Endothelial cell of umbilical vein (primary cell): ENCODE measurements around the gene SUMO2. TPM values are rescaled to one million over a fixed set of nuclear protein-coding genes. Genes with fewer than 3 reads are reported as not detected.
"Not testable (repeated sequence)": the region's sequence is repeated elsewhere in the genome, so short reads cannot be mapped to it uniquely, and the experiment has no call there.

Source experiments
- BruUV-seq: library from RNA; stranded (reverse); fragments of 400-500 nt; replicated peaks from 2 replicates; lab custom pipeline; 2021; lab: Mats Ljungman, UMichigan
- CTCF ChIA-PET: fragments of 300-600, 350-600 bp; sonication (Branson Sonifier 250); formaldehyde crosslinking; loops from one replicate; lab custom pipeline; 2021; ENCODE audit warnings: antibody characterized with exemption, inconsistent platforms; lab: Charles Lee
- POLR2A ChIA-PET: fragments of 300-600, 350-600 bp; sonication (Branson Sonifier 250); formaldehyde crosslinking; loops from one replicate; lab custom pipeline; 2021; ENCODE audit warnings: antibody characterized with exemption, inconsistent platforms; lab: Charles Lee
- DNase-seq: peaks from one replicate; pipeline ENCODE4 v3.0.0-alpha.2; 2011; ENCODE audit warnings: low read depth, low spot score
- FAIRE-seq: peaks from 2 replicates; lab custom pipeline; 2011; peaks lifted over from hg19 to GRCh38; lab: Jason Lieb, UNC
- H2AFZ ChIP-seq: 2 replicates; pipeline ENCODE4 v1.6.0; 2012; ENCODE audit warnings: low read depth, low read length, control low read depth, inconsistent platforms
- H3K27ac ChIP-seq: 2 replicates; pipeline ENCODE4 v1.5.1; 2011; ENCODE audit warnings: low read depth, mild to moderate bottlenecking, control low read depth, low read length, moderate library complexity; ENCODE audit not compliant: insufficient read depth
- H3K27me3 ChIP-seq, 2 experiments: 2 replicates each; pipeline versions ENCODE4 v1.6.0 to v1.6.1; 2011; ENCODE audit warnings: low read length in 2 of 2, mixed read lengths in 1 of 2; ENCODE audit not compliant: control insufficient read depth in 2 of 2, insufficient read depth in 2 of 2
- H3K36me3 ChIP-seq, 2 experiments: 2 replicates in 1 of 2; 3 replicates in 1 of 2; pipeline ENCODE4 v1.5.1; 2011; ENCODE audit warnings: low read length in 2 of 2, mild to moderate bottlenecking in 1 of 2, moderate library complexity in 1 of 2; ENCODE audit not compliant: control insufficient read depth in 2 of 2, insufficient read depth in 2 of 2; ENCODE audit errors: extremely low read depth in 1 of 2
- H3K4me1 ChIP-seq: 3 replicates; pipeline ENCODE4 v1.5.1; 2011; ENCODE audit warnings: mild to moderate bottlenecking, low read length; ENCODE audit not compliant: control insufficient read depth, insufficient read depth; ENCODE audit errors: extremely low read depth
- H3K4me2 ChIP-seq: 2 replicates; pipeline ENCODE4 v1.6.1; 2011; ENCODE audit warnings: low read length, control low read depth, mixed read lengths; ENCODE audit not compliant: insufficient read depth
- H3K4me3 ChIP-seq, 3 experiments: fragments of 200-600 bp in 1 of 3; sonication (generic), shearing (Covaris generic) in 1 of 3; replicated peaks in 1 of 3; 2 replicates each; pipeline ENCODE4 v1.5.1; 2011 to 2016; ENCODE audit warnings: control low read depth in 3 of 3, low read length in 3 of 3, mild to moderate bottlenecking in 2 of 3, inconsistent platforms in 1 of 3, low read depth in 1 of 3, moderate library complexity in 1 of 3; ENCODE audit not compliant: insufficient read depth in 1 of 3
- H3K79me2 ChIP-seq: 2 replicates; pipeline ENCODE4 v1.6.0; 2012; ENCODE audit warnings: low read length, inconsistent platforms; ENCODE audit not compliant: control insufficient read depth, insufficient read depth
- H3K9ac ChIP-seq: replicated peaks from 2 replicates; pipeline ENCODE3; 2011; ENCODE audit warnings: low read length, control low read depth; ENCODE audit not compliant: insufficient read depth; ENCODE audit errors: extremely low read depth
- H3K9me1 ChIP-seq: replicated peaks from 3 replicates; pipeline ENCODE4 v1.6.0; 2011; ENCODE audit warnings: mild to moderate bottlenecking, low read length; ENCODE audit not compliant: control insufficient read depth, insufficient read depth; ENCODE audit errors: extremely low read depth
- H3K9me3 ChIP-seq: replicated peaks from 2 replicates; pipeline ENCODE4 v1.5.1; 2012; ENCODE audit warnings: low read length, inconsistent platforms; ENCODE audit not compliant: control insufficient read depth, insufficient read depth
- H4K20me1 ChIP-seq: replicated peaks from 2 replicates; pipeline ENCODE3; 2011; ENCODE audit warnings: mild to moderate bottlenecking, low read length; ENCODE audit not compliant: control insufficient read depth, insufficient read depth; ENCODE audit errors: extremely low read depth
- EZH2 ChIP-seq: IDR thresholded peaks from 2 replicates; pipeline ENCODE4 v1.6.1; 2012; ENCODE audit warnings: borderline replicate concordance, low read depth, mild to moderate bottlenecking, moderate library complexity, low read length, inconsistent platforms; ENCODE audit not compliant: severe bottlenecking
- FOS ChIP-seq: IDR thresholded peaks from 2 replicates; pipeline ENCODE4 v1.6.1; 2011; ENCODE audit warnings: mild to moderate bottlenecking, low read length, moderate library complexity, borderline replicate concordance; ENCODE audit not compliant: insufficient read depth
- GATA2 ChIP-seq: IDR thresholded peaks from 2 replicates; pipeline ENCODE4 v1.7.0; 2011; ENCODE audit warnings: low read depth, mild to moderate bottlenecking, moderate library complexity, mixed read lengths, low read length; ENCODE audit not compliant: insufficient read length, insufficient read depth
- JUN ChIP-seq: IDR thresholded peaks from 2 replicates; pipeline ENCODE4 v1.6.1; 2011; ENCODE audit warnings: borderline replicate concordance, low read depth; ENCODE audit not compliant: insufficient read length, insufficient read depth
- POLR2A ChIP-seq: IDR thresholded peaks from 2 replicates; pipeline ENCODE4 v1.6.1; 2012; ENCODE audit warnings: low read depth, mild to moderate bottlenecking, control low read depth, low read length
- POLR2AphosphoS5 ChIP-seq: IDR thresholded peaks from 2 replicates; pipeline ENCODE4 v1.6.1; 2012; ENCODE audit warnings: low read depth, mild to moderate bottlenecking, control low read depth, low read length, moderate library complexity; ENCODE audit not compliant: insufficient read depth
- dilution Hi-C: fragments of 300-500 bp; cut with MboI; formaldehyde crosslinking; loops from one replicate; pipeline ENCODE4 v1.15.0; 2019; ENCODE audit warnings: low sequenced_read_pairs; ENCODE audit not compliant: extremely low pct_ligation_motif_present
- intact Hi-C: fragments of 100-400 bp; cut with micrococcal nuclease; formaldehyde crosslinking; loops from one replicate; pipeline ENCODE4 v1.10.0; 2022
- polyA plus RNA-seq, 4 experiments: library from polyadenylated mRNA; depleted of rRNA in 3 of 4; stranded (reverse) in 3 of 4; unstranded in 1 of 4; fragments of >200 nt; gene quantifications; 2 replicates each; pipeline versions ENCODE4 v1.2.1 to v1.2.3, GENCODE V29; 2011 to 2012; ENCODE audit warnings: missing spikeins in 1 of 4
- total RNA-seq: library from RNA; stranded (reverse); gene quantifications from 2 replicates; pipeline ENCODE4 v1.2.3, GENCODE V29; 2021

Gene SUMO2
- total and polyA plus RNA-seq, 2 donors (not counting 3 experiments of a cell fraction or from before 2014, with no cell fraction given): 75.6 to 437 TPM

GRCh38 chr17:75138519-75138918 is 44.2 kb downstream of the SUMO2 start:
- Histone ChIP-seq H3K79me2 (peaks cover 12% of the 10 kb centered on the region), H3K4me1 (peaks cover 2% of the 10 kb centered on the region), H3K9ac (no peak overlapping the region), H3K27ac (no peak overlapping the region), H2AFZ (no peak overlapping the region), H3K36me3 (peaks cover 16% of the 10 kb centered on the region in 2 experiments), H3K4me2 (no peak overlapping the region), H4K20me1 (no peaks in the 10 kb centered on the region), H3K4me3 (no peak overlapping the region), H3K9me3 (no peaks in the 10 kb centered on the region), H3K9me1 (no peaks in the 10 kb centered on the region), H3K27me3 (no peaks in the 10 kb centered on the region)
- intact Hi-C loops (no loop called here), dilution Hi-C loops (no loop called here)
- TF ChIP-seq POLR2A (no peak), JUN (no peak), GATA2 (no peak), EZH2 (no peak), POLR2AphosphoS5 (no peak), FOS (no peak)
- POLR2A ChIA-PET: no interaction called here
- CTCF ChIA-PET: interaction anchor here (0.7 kb wide), 1 partner anchor 25 kb away, joined by 3 read pairs; no protein-coding TSS in a partner anchor
- no TSS peak for BruUV-seq
- DNase-seq (no peak), FAIRE-seq (no peak)

DNA sequence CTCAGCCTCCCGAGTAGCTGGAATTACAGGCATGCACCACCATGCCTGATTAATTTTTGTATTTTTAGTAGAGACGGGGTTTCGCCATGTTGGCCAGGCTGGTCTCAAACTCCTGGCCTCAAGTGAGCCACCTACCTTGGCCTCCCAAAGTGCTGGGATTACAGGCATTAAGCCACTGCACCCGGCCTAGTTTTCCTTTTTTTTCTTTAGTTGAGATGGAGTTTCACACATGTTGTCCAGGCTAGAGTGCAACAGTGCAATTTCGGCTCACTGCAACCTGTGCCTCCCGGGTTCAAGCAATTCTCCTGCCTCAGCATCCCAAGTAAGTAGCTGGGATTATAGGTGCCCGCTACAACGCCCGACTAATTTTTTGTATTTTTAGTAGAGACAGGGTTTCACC is 45.0 kb downstream of the SUMO2 start:
- H3K9me1 ChIP-seq, H2AFZ ChIP-seq, H3K27me3 ChIP-seq, H3K79me2 ChIP-seq, dilution Hi-C loops, DNase-seq, H3K27ac ChIP-seq, POLR2A ChIA-PET, H3K4me2 ChIP-seq, intact Hi-C loops, FAIRE-seq, H3K4me1 ChIP-seq, H3K4me3 ChIP-seq, H4K20me1 ChIP-seq, BruUV-seq, H3K9ac ChIP-seq, H3K9me3 ChIP-seq: not testable (repeated sequence)
- CTCF ChIA-PET: interaction anchor here (1.7 kb wide), 1 partner anchor 64 kb away, joined by 4 read pairs; no protein-coding TSS in a partner anchor
- peaks cover 13 to 16% of the 10 kb centered on the region in 2 experiments for H3K36me3 ChIP-seq
